Esophagus muscularis mucosa (tissue), 4 donors: ENCODE results near the gene SERF2.

Experiments used
- CTCF ChIP-seq, 3 experiments: fragments of 200-600 bp in 2 of 3; fragments of 450-650 bp in 1 of 3; sonication (generic) in 2 of 3; IDR thresholded peaks; one replicate each; pipeline ENCODE4 v1.5.1; 2017 to 2019; ENCODE audit warnings: antibody characterized with exemption in 3 of 3, mild to moderate bottlenecking in 2 of 3, moderate library complexity in 1 of 3
- EP300 ChIP-seq: sonication (generic); formaldehyde crosslinking; IDR thresholded peaks from one replicate; pipeline ENCODE4 v1.6.1; 2017; ENCODE audit warnings: antibody characterized with exemption
- POLR2A ChIP-seq: fragments of 450-650 bp; IDR thresholded peaks from one replicate; pipeline ENCODE4 v1.6.1; 2017; ENCODE audit warnings: antibody characterized with exemption, moderate library complexity, mild to moderate bottlenecking, low read depth
- POLR2AphosphoS5 ChIP-seq, 2 donors: sonication (generic); formaldehyde crosslinking; IDR thresholded peaks; one replicate each; pipeline ENCODE4 v1.6.1; 2017; ENCODE audit warnings: antibody characterized with exemption in 2 of 2

- TF ChIP-seq POLR2AphosphoS5 (IDR thresholded peaks at IDR 0.05) (no peak), CTCF (IDR thresholded peaks at IDR 0.05) (no peak), POLR2A (no peak), EP300 (no peak)
Measured at GRCh38 chr15:43799945-43800285, 7.8 kb downstream of the SERF2 start, which contains the start of gene SERINC4.
